HepG2 (cell line): ENCODE measurements around the gene ITGB2. TPM values are rescaled to one million over a fixed set of nuclear protein-coding genes. Genes with fewer than 3 reads are reported as not detected.

Experiments used
- ATRX ChIP-seq: sonication (generic); formaldehyde crosslinking; IDR thresholded peaks from 2 replicates; pipeline ENCODE4 v1.4.0; 2020; ENCODE audit warnings: missing genetic modification reagents, borderline replicate concordance
- FOXC1 ChIP-seq: sonication (generic); formaldehyde crosslinking; IDR thresholded peaks from 2 replicates; pipeline ENCODE4 v1.8.0; 2022; ENCODE audit warnings: mild to moderate bottlenecking, missing genetic modification reagents, borderline replicate concordance
- HDAC6 ChIP-seq: fragments of 200-600 bp; sonication (generic); IDR thresholded peaks from 2 replicates; pipeline ENCODE4 v1.7.0; 2017; ENCODE audit warnings: mild to moderate bottlenecking, antibody characterized with exemption, low read length, low read depth
- LCORL ChIP-seq, 2 experiments: fragments of 450-650 bp in 1 of 2; sonication (generic) in 1 of 2; formaldehyde crosslinking in 1 of 2; IDR thresholded peaks; 2 replicates each; pipeline versions ENCODE4 v1.5.0 to v1.6.1; 2017 to 2020; ENCODE audit warnings: antibody characterized with exemption in 1 of 2, missing genetic modification reagents in 1 of 2
- MXD4 ChIP-seq: IDR thresholded peaks from 2 replicates; pipeline ENCODE4 v1.6.1; 2016; ENCODE audit warnings: mild to moderate bottlenecking, missing biosample characterization, missing genetic modification reagents
- PBX3 ChIP-seq: sonication (generic); formaldehyde crosslinking; IDR thresholded peaks from 2 replicates; pipeline ENCODE4 v1.8.1; 2023; ENCODE audit warnings: missing genetic modification reagents, inconsistent platforms, borderline replicate concordance
- PRDM4 ChIP-seq: sonication (generic); formaldehyde crosslinking; IDR thresholded peaks from 2 replicates; pipeline ENCODE4 v1.9.0; 2021; ENCODE audit warnings: missing genetic modification reagents, borderline replicate concordance
- TBP ChIP-seq: sonication (generic); formaldehyde crosslinking; IDR thresholded peaks from 2 replicates; pipeline ENCODE4 v1.5.0; 2020; ENCODE audit warnings: missing genetic modification reagents
- TFAP4 ChIP-seq: sonication (generic); IDR thresholded peaks from 2 replicates; pipeline ENCODE4 v1.6.1; 2016; ENCODE audit warnings: low read depth, borderline replicate concordance
- ZBTB33 ChIP-seq: sonication (generic); formaldehyde crosslinking; IDR thresholded peaks from 2 replicates; pipeline ENCODE4 v1.4.0; 2020; ENCODE audit warnings: missing genetic modification reagents
- ZBTB42 ChIP-seq: sonication (generic); formaldehyde crosslinking; IDR thresholded peaks from 2 replicates; pipeline ENCODE4 v1.5.0; 2020; ENCODE audit warnings: mild to moderate bottlenecking, missing genetic modification reagents
- ZFP36 ChIP-seq: fragments of 150-350 bp; IDR thresholded peaks from 2 replicates; pipeline ENCODE4 v1.6.1; 2018; ENCODE audit warnings: borderline replicate concordance, low read length, low read depth; ENCODE audit not compliant: partially characterized antibody
- ZMAT5 ChIP-seq: sonication (generic); formaldehyde crosslinking; IDR thresholded peaks from 2 replicates; pipeline ENCODE4 v1.5.0; 2020; ENCODE audit warnings: mild to moderate bottlenecking, low read depth, missing genetic modification reagents, borderline replicate concordance
- ZNF121 ChIP-seq: sonication (generic); formaldehyde crosslinking; IDR thresholded peaks from 2 replicates; pipeline ENCODE4 v1.5.0; 2020; ENCODE audit warnings: mild to moderate bottlenecking, missing genetic modification reagents
- ZNF263 ChIP-seq: sonication (generic); formaldehyde crosslinking; IDR thresholded peaks from 2 replicates; pipeline ENCODE4 v1.4.0; 2020; ENCODE audit warnings: missing genetic modification reagents
- ZNF510 ChIP-seq: sonication (generic); formaldehyde crosslinking; IDR thresholded peaks from 2 replicates; pipeline ENCODE4 v1.4.0; 2020; ENCODE audit warnings: low read depth, mild to moderate bottlenecking, missing genetic modification reagents
- ZNF687 ChIP-seq: sonication (generic); formaldehyde crosslinking; IDR thresholded peaks from 2 replicates; pipeline ENCODE4 v1.5.1; 2020; ENCODE audit warnings: mild to moderate bottlenecking, missing genetic modification reagents, moderate library complexity
- polyA plus RNA-seq, 8 experiments: library from polyadenylated mRNA; depleted of rRNA in 3 of 8; stranded (reverse) in 7 of 8; unstranded in 1 of 8; fragments of >200 nt; fragmentation: Illumina TruSeq in 4 of 8; extraction: Trizol in 4 of 8; gene quantifications; 2 replicates each; pipeline versions ENCODE4 v1.2.1 to v1.2.3, GENCODE V29; 2011 to 2016; ENCODE audit warnings: low read depth in 4 of 8, missing spikeins in 1 of 8, mixed read lengths in 1 of 8; ENCODE audit not compliant: insufficient read depth in 1 of 8
- total RNA-seq, 5 experiments: library from RNA; depleted of rRNA; stranded (reverse); fragments of >200 nt; fragmentation: Illumina TruSeq; extraction: Trizol; gene quantifications; 2 replicates each; pipeline ENCODE4 v1.2.3, GENCODE V29; 2016; ENCODE audit warnings: low read depth in 1 of 5

Gene ITGB2
- total and polyA plus RNA-seq, 2 of the 13 experiments (the other 11 are each of a cell fraction or from before 2014, with no cell fraction given), result 4.2 to 18.0 TPM

- TF ChIP-seq ZNF687 (CRISPR knock-in tag) (peak; percentile 92), HDAC6 (no peak), ZFP36 (no peak), ZNF510 (CRISPR knock-in tag) (no peak), TBP (CRISPR knock-in tag) (peak; percentile 51; the same call in 1 of the 2 replicates), PBX3 (no peak), TFAP4 (no peak), ZNF121 (no peak), MXD4 (CRISPR knock-in tag) (no peak), ZNF263 (CRISPR knock-in tag) (peak; percentile 92), PRDM4 (no peak), ZBTB33 (peak; percentile 87), ATRX (no peak), ZMAT5 (CRISPR knock-in tag) (no peak), FOXC1 (0 out of 2 replicates have a peak, but pooled peaks have one; percentile 30), ZBTB42 (CRISPR knock-in tag) (no peak), LCORL (IDR thresholded peaks at IDR 0.05) (no peak), LCORL (CRISPR knock-in tag; IDR thresholded peaks at IDR 0.05) (peak; percentile 36; the same call in 1 of the 2 replicates)
These were observed 39.4 kb downstream of the ITGB2 start (continued) for GRCh38 chr21:44881198-44881872.
